AG09319 (cell line): Measurements from ENCODE around the gene HS1BP3.

ENCODE experiments used
- DNase-seq: peaks from one replicate; pipeline ENCODE4 v3.0.0-alpha.2; 2010; ENCODE audit warnings: low read depth; ENCODE audit errors: extremely low read depth
- TF ChIP-seq, protein P1 (sequence below): IDR thresholded peaks from 2 replicates; pipeline ENCODE4 v1.5.1; 2011; ENCODE audit warnings: low read depth, mild to moderate bottlenecking, inconsistent platforms, low read length, moderate library complexity

Gene HS1BP3

DNA sequence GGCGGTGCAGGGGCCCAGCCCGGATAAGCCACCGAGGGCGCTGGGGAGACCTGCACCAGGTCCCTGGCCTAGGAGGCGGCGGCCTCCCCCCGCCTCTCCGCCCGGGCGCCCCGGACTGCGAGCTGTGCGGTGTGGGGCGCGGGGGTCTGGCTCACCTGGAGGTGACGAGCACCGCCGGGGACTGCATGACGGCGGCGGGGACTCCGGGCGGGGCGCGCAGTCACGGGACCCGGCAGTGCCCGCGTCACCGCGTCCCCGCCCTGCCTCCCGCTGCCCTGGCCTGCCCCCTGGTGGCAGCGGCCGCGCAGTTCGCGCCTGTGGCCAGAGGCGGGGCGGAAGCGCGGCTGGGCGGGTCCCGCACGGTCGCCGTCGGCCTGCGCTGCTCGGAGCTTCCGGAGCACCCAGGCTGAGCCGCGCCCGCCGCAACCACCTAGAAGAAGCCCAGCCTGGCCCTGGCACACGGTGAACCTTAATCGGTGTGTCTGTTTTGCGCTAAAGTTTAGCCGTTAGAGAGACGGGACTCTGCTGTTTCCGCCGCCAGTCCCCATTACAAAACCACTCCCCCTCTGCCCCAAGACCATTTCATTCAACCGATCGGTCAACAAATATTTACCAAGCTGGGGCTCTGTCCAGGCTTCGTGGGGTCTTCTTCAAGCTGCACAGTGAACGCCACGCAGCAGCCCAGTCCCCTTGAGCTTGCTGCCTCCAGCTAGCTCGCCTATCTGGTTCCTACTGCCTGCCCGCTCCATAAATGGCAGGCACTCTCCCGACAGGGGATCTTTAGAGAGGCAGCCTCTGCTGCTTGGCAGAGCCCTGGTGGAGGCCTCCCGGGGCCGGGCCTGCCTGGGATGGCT is at the start of gene HS1BP3:
Gene HS1BP3, minus strand, starts transcription at position 222 of the 854 bp plus-strand sequence. Its CDS starts 35 bp downstream, at position 187.
- TF ChIP-seq, protein P1, sequence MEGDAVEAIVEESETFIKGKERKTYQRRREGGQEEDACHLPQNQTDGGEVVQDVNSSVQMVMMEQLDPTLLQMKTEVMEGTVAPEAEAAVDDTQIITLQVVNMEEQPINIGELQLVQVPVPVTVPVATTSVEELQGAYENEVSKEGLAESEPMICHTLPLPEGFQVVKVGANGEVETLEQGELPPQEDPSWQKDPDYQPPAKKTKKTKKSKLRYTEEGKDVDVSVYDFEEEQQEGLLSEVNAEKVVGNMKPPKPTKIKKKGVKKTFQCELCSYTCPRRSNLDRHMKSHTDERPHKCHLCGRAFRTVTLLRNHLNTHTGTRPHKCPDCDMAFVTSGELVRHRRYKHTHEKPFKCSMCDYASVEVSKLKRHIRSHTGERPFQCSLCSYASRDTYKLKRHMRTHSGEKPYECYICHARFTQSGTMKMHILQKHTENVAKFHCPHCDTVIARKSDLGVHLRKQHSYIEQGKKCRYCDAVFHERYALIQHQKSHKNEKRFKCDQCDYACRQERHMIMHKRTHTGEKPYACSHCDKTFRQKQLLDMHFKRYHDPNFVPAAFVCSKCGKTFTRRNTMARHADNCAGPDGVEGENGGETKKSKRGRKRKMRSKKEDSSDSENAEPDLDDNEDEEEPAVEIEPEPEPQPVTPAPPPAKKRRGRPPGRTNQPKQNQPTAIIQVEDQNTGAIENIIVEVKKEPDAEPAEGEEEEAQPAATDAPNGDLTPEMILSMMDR: peak; percentile 40

GRCh38 chr2:20698916-20699613 is 48.2 kb upstream of the HS1BP3 start:
- no peak for DNase-seq
- TF ChIP-seq, protein P1: no peak

More for the DNA sequence above, at the start of gene HS1BP3:
- DNase-seq: peak; percentile 41

GRCh38 chr2:20697322-20697934 is 46.5 kb upstream of the HS1BP3 start:
- DNase-seq: no peak
- TF ChIP-seq, protein P1: no peak

DNA sequence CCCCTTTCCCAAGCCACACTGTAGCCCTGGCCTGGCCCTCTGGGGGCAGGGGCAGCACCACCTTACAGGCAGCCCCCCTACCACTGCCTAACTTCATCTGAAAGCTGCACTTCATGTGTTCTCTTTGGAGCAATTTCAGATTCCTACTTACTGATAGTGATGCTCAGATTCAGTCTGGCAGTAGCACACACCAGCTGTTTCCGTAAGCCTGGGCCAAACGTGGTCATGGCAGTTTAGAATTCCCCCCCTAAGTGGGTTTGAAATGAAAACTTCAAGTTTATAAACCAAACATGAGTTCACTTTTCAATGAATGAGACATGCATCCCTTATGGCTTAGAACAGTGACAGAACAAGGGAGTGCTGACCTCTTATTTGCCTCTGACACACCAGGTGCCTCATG is 45.5 kb upstream of the HS1BP3 start:
- TF ChIP-seq, protein P1: no peak
- DNase-seq: no peak

DNA sequence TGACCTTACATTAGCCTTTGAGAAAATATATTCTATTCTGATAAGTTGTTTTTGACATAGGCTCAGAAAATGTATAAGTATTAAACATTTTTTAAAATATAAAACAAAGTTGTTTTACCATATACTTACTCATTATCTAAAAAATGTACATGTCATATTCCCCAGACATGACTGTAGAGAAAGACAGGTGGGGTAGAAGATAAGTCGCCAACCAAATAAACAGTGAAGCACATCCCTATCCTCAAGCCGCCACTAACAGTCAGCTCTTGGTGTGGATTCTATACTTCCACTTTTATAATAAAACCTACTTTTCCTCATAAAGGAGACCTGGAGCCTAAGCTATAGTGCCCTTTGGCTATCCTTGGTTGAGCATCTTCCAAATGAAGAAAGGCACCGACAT is 42.4 kb upstream of the HS1BP3 start:
- TF ChIP-seq, protein P1: no peak
- no peak for DNase-seq

DNA sequence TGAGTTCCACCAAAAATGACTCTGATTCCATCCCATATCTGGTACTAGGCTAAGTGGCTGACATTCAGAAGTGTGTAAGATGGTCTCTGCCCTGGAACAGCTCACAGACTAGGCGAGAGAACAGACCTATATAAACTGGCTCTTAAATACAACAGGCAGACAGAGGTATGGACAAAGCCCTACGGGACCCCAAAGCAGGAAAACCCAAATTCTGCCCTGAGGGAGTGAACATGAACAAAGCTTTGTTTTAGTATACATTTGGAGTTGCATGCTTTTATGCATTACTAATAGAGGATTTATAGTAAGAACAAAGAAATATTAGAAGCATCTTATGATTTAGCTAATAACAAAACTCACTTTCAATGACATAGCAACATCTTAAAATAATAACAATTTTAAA is 41.2 kb upstream of the HS1BP3 start:
- TF ChIP-seq, protein P1: no peak

More for the DNA sequence above, 41.2 kb upstream of the HS1BP3 start:
- no peak for DNase-seq
